Astrocyte of the spinal cord (primary cell): ENCODE measurements around the gene MYLK4.

Experiments used
- DNase-seq: peaks from one replicate; pipeline ENCODE4 v3.0.0; 2011; ENCODE audit warnings: low read depth, low spot score
- H3K4me3 ChIP-seq: 2 replicates; pipeline ENCODE4 v1.5.1; 2011; ENCODE audit warnings: low read depth, mild to moderate bottlenecking, low read length, moderate library complexity
- in situ Hi-C: cut with HindIII; loops from 2 replicates; pipeline ENCODE4 v1.10.0; 2017; ENCODE audit warnings: low sequenced_read_pairs
- TF ChIP-seq, protein P1 (sequence below): IDR thresholded peaks from 2 replicates; pipeline ENCODE4 v1.5.1; 2012; ENCODE audit warnings: low read depth, mild to moderate bottlenecking, low read length, inconsistent platforms

The MYLK4 gene

DNA sequence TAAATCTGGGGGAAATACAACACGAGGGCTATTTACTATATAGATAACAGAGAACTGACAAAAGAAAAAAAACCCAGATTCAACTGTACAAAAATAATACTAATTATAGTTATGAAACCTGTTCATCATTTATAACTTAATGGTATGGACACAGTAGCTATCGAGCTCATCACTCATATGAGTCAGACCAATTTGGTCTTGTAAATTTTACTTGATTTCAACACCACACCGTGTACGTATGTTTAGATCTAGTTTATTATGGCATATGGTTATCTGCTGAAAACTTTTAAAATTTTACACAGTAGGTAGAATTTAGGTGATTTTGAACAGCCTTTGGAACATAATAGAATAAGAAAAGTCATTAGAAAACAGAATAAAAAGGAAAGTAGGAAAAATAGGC lies 5.5 kb downstream of the MYLK4 start:
- no peak overlapping the region for H3K4me3 ChIP-seq
- TF ChIP-seq, protein P1, sequence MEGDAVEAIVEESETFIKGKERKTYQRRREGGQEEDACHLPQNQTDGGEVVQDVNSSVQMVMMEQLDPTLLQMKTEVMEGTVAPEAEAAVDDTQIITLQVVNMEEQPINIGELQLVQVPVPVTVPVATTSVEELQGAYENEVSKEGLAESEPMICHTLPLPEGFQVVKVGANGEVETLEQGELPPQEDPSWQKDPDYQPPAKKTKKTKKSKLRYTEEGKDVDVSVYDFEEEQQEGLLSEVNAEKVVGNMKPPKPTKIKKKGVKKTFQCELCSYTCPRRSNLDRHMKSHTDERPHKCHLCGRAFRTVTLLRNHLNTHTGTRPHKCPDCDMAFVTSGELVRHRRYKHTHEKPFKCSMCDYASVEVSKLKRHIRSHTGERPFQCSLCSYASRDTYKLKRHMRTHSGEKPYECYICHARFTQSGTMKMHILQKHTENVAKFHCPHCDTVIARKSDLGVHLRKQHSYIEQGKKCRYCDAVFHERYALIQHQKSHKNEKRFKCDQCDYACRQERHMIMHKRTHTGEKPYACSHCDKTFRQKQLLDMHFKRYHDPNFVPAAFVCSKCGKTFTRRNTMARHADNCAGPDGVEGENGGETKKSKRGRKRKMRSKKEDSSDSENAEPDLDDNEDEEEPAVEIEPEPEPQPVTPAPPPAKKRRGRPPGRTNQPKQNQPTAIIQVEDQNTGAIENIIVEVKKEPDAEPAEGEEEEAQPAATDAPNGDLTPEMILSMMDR = no peak
- DNase-seq = no peak
- in situ Hi-C loops = no loop called here

DNA sequence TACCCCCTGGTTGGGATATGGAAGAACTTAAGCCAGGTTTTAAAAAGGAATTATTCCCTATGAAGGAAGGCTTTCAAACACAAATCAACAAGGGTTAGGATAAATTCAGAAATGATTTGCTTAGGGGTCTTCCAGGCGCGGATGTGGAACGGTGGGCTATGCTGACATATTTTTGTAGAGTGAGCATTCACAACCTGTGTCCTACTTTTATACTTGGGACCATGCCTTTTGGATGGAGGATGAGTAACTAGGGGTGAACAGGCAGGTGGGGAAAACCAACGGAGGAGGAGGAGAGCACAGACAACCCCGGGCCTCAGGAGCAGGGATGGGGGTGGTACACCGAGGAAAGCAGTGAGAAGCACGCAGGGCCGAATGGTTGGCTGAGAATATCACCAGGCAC lies 5.9 kb downstream of the MYLK4 start:
- no peak for DNase-seq
- no peak overlapping the region for H3K4me3 ChIP-seq
- in situ Hi-C loops = no loop called here
- TF ChIP-seq, protein P1 = no peak

DNA sequence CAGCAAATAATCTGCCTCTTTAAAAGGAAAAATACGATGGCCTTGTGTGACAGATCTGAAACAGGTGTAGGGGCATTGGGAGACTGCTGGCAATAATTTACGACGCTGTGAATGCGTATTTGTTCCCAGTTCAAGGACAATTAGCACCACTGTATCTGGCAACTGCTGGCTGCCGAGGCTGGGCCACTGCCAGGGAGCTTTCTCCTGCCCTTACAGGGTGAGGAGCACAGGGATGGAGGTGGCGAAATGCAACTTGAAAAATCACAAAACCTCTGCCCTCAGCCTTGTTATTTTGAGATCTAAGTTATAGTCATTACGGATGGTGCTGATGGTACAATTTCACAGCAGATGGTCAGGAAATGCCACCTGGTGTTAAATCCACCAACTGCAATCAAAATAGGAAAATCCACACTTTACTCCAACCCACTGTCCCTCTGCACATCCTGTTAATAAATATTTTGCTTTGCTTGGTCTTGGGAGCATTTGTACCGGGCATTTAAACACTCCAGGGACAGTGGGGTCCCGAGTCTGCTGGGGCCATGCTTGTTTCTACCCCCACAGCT lies 6.4 kb downstream of the MYLK4 start:
- H3K4me3 ChIP-seq = no peak overlapping the region
- in situ Hi-C loops = no loop called here
- TF ChIP-seq, protein P1 = peak; percentile 46
- DNase-seq = no peak

- no peak for DNase-seq
- TF ChIP-seq, protein P1 = no peak
- H3K4me3 ChIP-seq = no peak overlapping the region
- in situ Hi-C loops = no loop called here
Observed at GRCh38 chr6:2743280-2744208, 7.2 kb downstream of the MYLK4 start.

GRCh38 chr6:2741756-2742155 lies 9.0 kb downstream of the MYLK4 start:
- DNase-seq = no peak
- TF ChIP-seq, protein P1 = no peak
- no peak overlapping the region for H3K4me3 ChIP-seq
- in situ Hi-C loops = no loop called here

- no peak for DNase-seq
- in situ Hi-C loops = no loop called here
- H3K4me3 ChIP-seq = no peak overlapping the region
- TF ChIP-seq, protein P1 = no peak
Observed at GRCh38 chr6:2740581-2740980, 10.1 kb downstream of the MYLK4 start.
